ENCODE results near the gene CYTH4. TPM values are rescaled to one million over a fixed set of nuclear protein-coding genes. Genes with fewer than 3 reads are reported as not detected.

CYTH4 gene
- total RNA-seq, 4 donors from 2014 or later = 5.1 to 27.3 (median 9.4) TPM

DNA sequence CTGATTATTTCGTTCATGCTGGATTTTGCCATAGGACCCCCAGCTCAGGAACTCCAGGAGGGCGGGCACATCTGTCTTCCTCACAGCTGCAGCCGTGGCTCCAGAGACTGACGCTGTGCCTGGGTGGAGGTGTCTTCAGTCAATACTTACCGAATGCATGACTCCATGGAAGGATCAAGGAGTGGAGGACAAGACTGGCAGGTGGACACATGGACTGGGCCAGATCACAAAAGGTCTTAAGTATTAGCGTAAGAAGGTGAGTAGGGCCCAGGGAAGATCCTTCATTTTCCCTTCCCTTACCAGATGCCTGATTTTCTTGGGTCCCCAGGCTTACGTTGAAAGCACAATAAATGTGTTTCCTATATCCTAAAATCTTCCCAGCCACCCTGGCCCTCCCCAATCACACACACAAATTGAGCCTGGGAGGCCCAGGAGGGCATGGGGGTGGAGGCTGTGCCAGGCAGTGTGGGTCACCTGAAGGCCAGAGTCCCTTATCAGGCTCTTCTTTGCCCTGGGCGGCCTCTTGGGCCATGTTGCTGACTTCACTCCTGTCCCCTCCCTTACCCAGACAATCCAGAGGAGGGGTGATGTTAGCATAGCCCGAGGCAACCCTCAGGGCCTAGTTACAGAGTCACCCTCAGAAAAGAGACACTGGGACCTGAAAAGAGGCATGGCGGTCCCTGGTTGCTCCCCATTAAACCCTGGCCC lies 56.4 kb downstream of the CYTH4 start:
- no peak for DNase-seq (ENCODE audit: extremely low spot score)
- Histone ChIP-seq H3K4me1 (peaks cover 0 to 15% (median 8%) of the 10 kb centered on the region in 4 donors), H3K36me3 (no peaks in the 10 kb centered on the region), H3K27me3 (peaks cover 0 to 98% (median 16%) of the 10 kb centered on the region in 4 donors), H3K9me3 (no peaks in the 10 kb centered on the region), H3K27ac (replicated peaks in 1 of 4) (no peak overlapping the region), H3K4me3 (no peak overlapping the region)
- 92% methylated on average over 10 of the region's 10 CpGs for WGBS
- TF ChIP-seq POLR2AphosphoS5 (IDR thresholded peaks at IDR 0.05) (no peak), POLR2A (IDR thresholded peaks at IDR 0.05; ENCODE audit: low read depth) (no peak), CTCF (IDR thresholded peaks at IDR 0.05) (no peak)
- intact Hi-C loops (cut with DNase I) = no loop called here

DNA sequence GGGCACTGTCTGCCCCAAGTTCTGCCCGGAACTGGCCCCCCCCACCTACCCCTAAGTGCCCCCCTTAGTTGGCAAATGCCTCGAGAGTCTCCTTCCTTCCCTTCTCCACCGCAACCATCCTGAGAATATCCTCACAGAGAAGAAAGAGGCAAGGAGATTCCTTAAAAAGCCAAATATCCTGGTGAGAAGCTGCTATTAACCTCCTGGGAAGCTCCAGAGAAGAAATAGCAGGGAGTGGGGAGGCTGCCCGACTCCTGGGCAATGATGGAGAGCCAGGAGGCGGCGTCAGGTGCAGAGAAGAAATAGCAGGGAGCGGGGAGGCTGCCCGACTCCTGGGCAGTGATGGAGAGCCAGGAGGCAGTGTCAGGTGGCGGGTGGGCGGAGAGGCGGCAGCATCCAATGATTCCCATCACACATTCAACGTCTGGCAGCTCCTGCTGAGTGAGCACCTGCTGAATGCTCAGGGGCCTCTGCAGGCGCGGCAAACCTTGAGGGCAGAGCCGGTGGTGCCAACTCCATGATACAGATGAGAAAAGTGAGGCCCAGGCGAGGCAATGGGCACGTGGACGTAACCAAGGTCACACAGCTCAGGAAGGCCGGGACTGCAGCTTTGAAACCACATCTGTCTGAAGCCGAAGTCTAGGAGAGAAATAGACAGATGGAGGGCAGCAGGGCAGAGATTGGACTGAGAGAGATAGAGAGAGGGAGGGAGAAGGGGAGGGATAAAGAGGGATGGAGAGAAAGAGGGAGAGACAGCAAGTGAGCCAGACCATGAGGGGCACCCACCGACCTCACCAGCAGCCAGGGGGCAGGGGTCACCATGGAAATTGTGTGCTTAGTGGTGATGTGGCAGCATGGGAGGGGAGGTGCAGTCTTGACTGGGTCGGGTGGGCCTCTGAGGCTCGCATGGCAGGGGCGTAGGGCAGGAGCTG lies 58.3 kb downstream of the CYTH4 start:
- no peaks in the 10 kb centered on the region for H3K36me3 ChIP-seq
- no peak for TF ChIP-seq EP300 (IDR thresholded peaks at IDR 0.05)
- no peak for TF ChIP-seq POLR2AphosphoS5 (IDR thresholded peaks at IDR 0.05)
- TF ChIP-seq POLR2A (IDR thresholded peaks at IDR 0.05; ENCODE audit: low read depth) = no peak
- no peak for TF ChIP-seq CTCF (IDR thresholded peaks at IDR 0.05)
- 52% methylated on average over 24 of the region's 24 CpGs for WGBS
- intact Hi-C loops (cut with DNase I) = no loop called here
- no peaks in the 10 kb centered on the region for H3K9me3 ChIP-seq
- H3K27me3 ChIP-seq = peaks cover 0 to 92% (median 0%) of the 10 kb centered on the region in 4 donors
- H3K4me3 ChIP-seq = no peak overlapping the region
- DNase-seq (ENCODE audit: extremely low spot score) = no peak
- H3K27ac ChIP-seq (replicated peaks in 1 of 4) = no peak overlapping the region
- H3K4me1 ChIP-seq = peaks cover 0 to 1% (median under 1%) of the 10 kb centered on the region in 4 donors

GRCh38 chr22:37342065-37342464 lies 59.8 kb downstream of the CYTH4 start:
- no peaks in the 10 kb centered on the region for H3K36me3 ChIP-seq

GRCh38 chr22:37343348-37343747 lies 61.0 kb downstream of the CYTH4 start:
- Histone ChIP-seq H3K27me3 (peaks cover 0 to 66% (median 0%) of the 10 kb centered on the region in 4 donors), H3K4me3 (no peak overlapping the region), H3K36me3 (no peaks in the 10 kb centered on the region), H3K4me1 (peaks cover 6 to 13% (median 10%) of the 10 kb centered on the region in 4 donors), H3K27ac (replicated peaks in 1 of 4) (no peak overlapping the region), H3K9me3 (no peaks in the 10 kb centered on the region)
- WGBS = 50% methylated on average over 10 of the region's 11 CpGs
- TF ChIP-seq POLR2A (IDR thresholded peaks at IDR 0.05; ENCODE audit: low read depth) = no peak
- no peak for TF ChIP-seq EP300 (IDR thresholded peaks at IDR 0.05)
- no peak for TF ChIP-seq POLR2AphosphoS5 (IDR thresholded peaks at IDR 0.05)
- TF ChIP-seq CTCF (IDR thresholded peaks at IDR 0.05) = no peak
- DNase-seq (ENCODE audit: extremely low spot score) = no peak
- intact Hi-C loops (cut with DNase I) = no loop called here

More at GRCh38 chr22:37342065-37342464, 59.8 kb downstream of the CYTH4 start:
- WGBS = 79% methylated on average over 6 of the region's 6 CpGs
- Histone ChIP-seq H3K4me3 (no peak overlapping the region), H3K27ac (replicated peaks in 1 of 4) (no peak overlapping the region), H3K27me3 (peaks cover 0 to 77% (median 0%) of the 10 kb centered on the region in 4 donors), H3K4me1 (peaks cover 6 to 13% (median 10%) of the 10 kb centered on the region in 4 donors), H3K9me3 (no peaks in the 10 kb centered on the region)
- DNase-seq (ENCODE audit: extremely low spot score) = no peak
- intact Hi-C loops (cut with DNase I) = no loop called here
- TF ChIP-seq POLR2A (IDR thresholded peaks at IDR 0.05; ENCODE audit: low read depth) = no peak
- no peak for TF ChIP-seq EP300 (IDR thresholded peaks at IDR 0.05)
- no peak for TF ChIP-seq CTCF (IDR thresholded peaks at IDR 0.05)
- TF ChIP-seq POLR2AphosphoS5 (IDR thresholded peaks at IDR 0.05) = no peak
